Endodermal cell (in vitro differentiated cells): Measurements from ENCODE around the gene RCN1. TPM values are rescaled to one million over a fixed set of nuclear protein-coding genes. Genes with fewer than 3 reads are reported as not detected.

Source experiments
- DNase-seq: peaks from one replicate; pipeline ENCODE4 v3.0.0-alpha.2; 2017
- H3K27ac ChIP-seq: 2 replicates; pipeline ENCODE4 v1.5.1; 2013; ENCODE audit warnings: mild to moderate bottlenecking, low read depth, low read length, moderate library complexity
- H3K27me3 ChIP-seq: 2 replicates; pipeline ENCODE4 v1.6.1; 2013; ENCODE audit warnings: mild to moderate bottlenecking, low read length, moderate library complexity; ENCODE audit not compliant: insufficient read depth, control insufficient read depth, poor library complexity, severe bottlenecking
- H3K36me3 ChIP-seq: 2 replicates; pipeline ENCODE4 v1.7.0; 2013; ENCODE audit warnings: mild to moderate bottlenecking, low read length, moderate library complexity; ENCODE audit not compliant: control insufficient read depth, insufficient read depth
- H3K4me1 ChIP-seq: one replicate; pipeline ENCODE4 v1.7.0; 2013; ENCODE audit warnings: low read length; ENCODE audit not compliant: control insufficient read depth, insufficient read depth
- H3K4me3 ChIP-seq: 2 replicates; pipeline ENCODE4 v1.5.1; 2013; ENCODE audit warnings: mild to moderate bottlenecking, low read length, moderate library complexity
- H3K9ac ChIP-seq: 2 replicates; pipeline ENCODE4 v1.6.1; 2013; ENCODE audit warnings: mild to moderate bottlenecking, low read length, moderate library complexity; ENCODE audit not compliant: poor library complexity, severe bottlenecking; ENCODE audit errors: extremely low read depth
- H3K9me3 ChIP-seq: 2 replicates; pipeline ENCODE4 v1.6.1; 2013; ENCODE audit warnings: mild to moderate bottlenecking, low read length, moderate library complexity; ENCODE audit not compliant: control insufficient read depth
- H3K27ac Mint-ChIP-seq: 2 replicates; pipeline ENCODE4 v1.8.0; 2020; ENCODE audit warnings: mixed read lengths
- H3K27me3 Mint-ChIP-seq: 2 replicates; pipeline ENCODE4 v1.8.0; 2021; ENCODE audit warnings: mild to moderate bottlenecking, mixed read lengths; ENCODE audit not compliant: insufficient read depth
- H3K36me3 Mint-ChIP-seq: 2 replicates; pipeline ENCODE4 v1.8.0; 2020; ENCODE audit warnings: low read depth, mixed read lengths
- H3K4me1 Mint-ChIP-seq: 2 replicates; pipeline ENCODE4 v1.8.0; 2020; ENCODE audit warnings: mixed read lengths
- H3K4me3 Mint-ChIP-seq: 2 replicates; pipeline ENCODE4 v1.8.0; 2020; ENCODE audit warnings: mild to moderate bottlenecking, moderate library complexity, mixed read lengths
- H3K9me3 Mint-ChIP-seq: 2 replicates; pipeline ENCODE4 v1.8.0; 2020; ENCODE audit warnings: mild to moderate bottlenecking, mixed read lengths
- WGBS, 2 experiments: methylation state at CpG; one replicate each; pipeline versions ENCODE4 v1.1.5 to v1.1.7; 2013; ENCODE audit warnings: missing lambda C conversion rate in 2 of 2, mixed read lengths in 1 of 2; ENCODE audit not compliant: insufficient coverage in 1 of 2, insufficient read length in 1 of 2; 5-methylcytosine and 5-hydroxymethylcytosine counted together
- total RNA-seq, 2 donors: library from RNA; stranded (reverse); fragmentation: NEBNext Ultra II Directional in 1 of 2; extraction: Animal tissue kit (Norgen Biotek cat#: 25700) in 1 of 2; gene quantifications; 2 replicates in 1 of 2; 3 replicates in 1 of 2; pipeline ENCODE4 v1.2.1, GENCODE V29; 2021
- TF ChIP-seq, protein P1 (sequence below): fragments of 200-600 bp; sonication (generic); conservative IDR thresholded peaks from 2 replicates; pipeline ENCODE4 v1.5.0; 2021; ENCODE audit warnings: antibody characterized with exemption, mild to moderate bottlenecking

The RCN1 gene
- total RNA-seq, 2 donors from 2014 or later = 99.5 to 136 TPM

DNA sequence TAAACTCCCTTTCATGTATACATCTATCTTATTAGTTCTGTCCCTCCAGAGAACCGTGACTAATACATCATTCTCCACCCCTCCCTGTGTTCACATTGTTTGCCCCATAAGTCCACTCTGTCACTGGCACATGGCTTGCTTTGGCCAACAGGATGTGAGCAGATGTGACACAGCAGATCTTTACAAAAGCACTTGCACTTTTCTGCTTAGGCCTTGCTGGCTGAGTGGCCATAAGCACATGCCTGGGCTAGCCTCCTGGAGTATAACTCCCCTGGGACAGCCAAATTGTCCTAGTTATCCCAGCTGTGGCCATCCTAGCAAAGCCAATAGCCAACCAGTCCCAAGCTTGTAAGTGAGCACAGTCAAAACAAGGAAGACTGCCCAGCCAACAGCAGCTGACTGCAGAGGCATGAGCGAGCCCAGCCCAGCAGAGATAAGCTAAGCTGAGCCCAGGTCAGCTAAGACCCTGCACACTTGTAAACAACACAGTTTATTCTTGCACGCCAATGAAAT is 9.7 kb upstream of the RCN1 start:
- H3K4me3 Mint-ChIP-seq = no peak overlapping the region
- Histone ChIP-seq H3K4me3 (no peak overlapping the region), H3K36me3 (no peaks in the 10 kb centered on the region), H3K27me3 (no peaks in the 10 kb centered on the region), H3K9me3 (no peaks in the 10 kb centered on the region), H3K4me1 (peaks cover 2% of the 10 kb centered on the region), H3K27ac (no peak overlapping the region), H3K9ac (no peak overlapping the region)
- no peak for DNase-seq
- peaks cover 11% of the 10 kb centered on the region for H3K4me1 Mint-ChIP-seq
- peaks cover 6% of the 10 kb centered on the region for H3K27me3 Mint-ChIP-seq
- no peaks in the 10 kb centered on the region for H3K9me3 Mint-ChIP-seq
- TF ChIP-seq, protein P1, sequence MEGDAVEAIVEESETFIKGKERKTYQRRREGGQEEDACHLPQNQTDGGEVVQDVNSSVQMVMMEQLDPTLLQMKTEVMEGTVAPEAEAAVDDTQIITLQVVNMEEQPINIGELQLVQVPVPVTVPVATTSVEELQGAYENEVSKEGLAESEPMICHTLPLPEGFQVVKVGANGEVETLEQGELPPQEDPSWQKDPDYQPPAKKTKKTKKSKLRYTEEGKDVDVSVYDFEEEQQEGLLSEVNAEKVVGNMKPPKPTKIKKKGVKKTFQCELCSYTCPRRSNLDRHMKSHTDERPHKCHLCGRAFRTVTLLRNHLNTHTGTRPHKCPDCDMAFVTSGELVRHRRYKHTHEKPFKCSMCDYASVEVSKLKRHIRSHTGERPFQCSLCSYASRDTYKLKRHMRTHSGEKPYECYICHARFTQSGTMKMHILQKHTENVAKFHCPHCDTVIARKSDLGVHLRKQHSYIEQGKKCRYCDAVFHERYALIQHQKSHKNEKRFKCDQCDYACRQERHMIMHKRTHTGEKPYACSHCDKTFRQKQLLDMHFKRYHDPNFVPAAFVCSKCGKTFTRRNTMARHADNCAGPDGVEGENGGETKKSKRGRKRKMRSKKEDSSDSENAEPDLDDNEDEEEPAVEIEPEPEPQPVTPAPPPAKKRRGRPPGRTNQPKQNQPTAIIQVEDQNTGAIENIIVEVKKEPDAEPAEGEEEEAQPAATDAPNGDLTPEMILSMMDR = no peak
- WGBS, 2 experiments = 95 to 97% methylated on average over 3 of the region's 3 CpGs
- no peaks in the 10 kb centered on the region for H3K36me3 Mint-ChIP-seq
- no peak overlapping the region for H3K27ac Mint-ChIP-seq

DNA sequence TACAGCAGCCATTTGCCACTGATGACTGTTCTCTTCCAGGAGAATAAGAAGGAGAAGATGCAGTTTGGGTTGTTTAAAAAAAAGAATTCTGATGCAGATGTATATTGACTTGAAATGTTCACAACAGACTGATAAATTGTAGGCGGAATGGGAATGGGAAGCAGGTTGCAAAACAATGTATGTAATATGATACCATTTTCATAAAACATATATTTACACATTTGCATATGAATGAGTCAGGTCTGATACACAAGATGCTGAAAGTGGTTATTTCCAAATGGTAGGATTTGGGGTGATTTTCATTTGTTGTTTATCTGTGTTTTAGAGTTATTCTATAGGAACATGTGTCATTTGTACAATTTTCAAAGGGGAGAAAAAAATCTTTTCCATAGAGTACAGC is 9.0 kb upstream of the RCN1 start:
- Histone ChIP-seq H3K4me1 (peaks cover 2% of the 10 kb centered on the region), H3K4me3 (no peak overlapping the region), H3K27ac (no peak overlapping the region), H3K36me3 (no peaks in the 10 kb centered on the region), H3K9ac (no peak overlapping the region), H3K27me3 (no peaks in the 10 kb centered on the region), H3K9me3 (no peaks in the 10 kb centered on the region)
- Mint-ChIP-seq H3K4me1 (peaks cover 11% of the 10 kb centered on the region), H3K4me3 (no peak overlapping the region), H3K27ac (no peak overlapping the region), H3K9me3 (no peaks in the 10 kb centered on the region), H3K27me3 (peaks cover 9% of the 10 kb centered on the region), H3K36me3 (no peaks in the 10 kb centered on the region)
- WGBS, 2 experiments = 100% methylated on average over 1 of the region's 1 CpG; no CpG with 5 or more reads in 1 of the 2 experiments
- DNase-seq = no peak
- TF ChIP-seq, protein P1 = no peak

DNA sequence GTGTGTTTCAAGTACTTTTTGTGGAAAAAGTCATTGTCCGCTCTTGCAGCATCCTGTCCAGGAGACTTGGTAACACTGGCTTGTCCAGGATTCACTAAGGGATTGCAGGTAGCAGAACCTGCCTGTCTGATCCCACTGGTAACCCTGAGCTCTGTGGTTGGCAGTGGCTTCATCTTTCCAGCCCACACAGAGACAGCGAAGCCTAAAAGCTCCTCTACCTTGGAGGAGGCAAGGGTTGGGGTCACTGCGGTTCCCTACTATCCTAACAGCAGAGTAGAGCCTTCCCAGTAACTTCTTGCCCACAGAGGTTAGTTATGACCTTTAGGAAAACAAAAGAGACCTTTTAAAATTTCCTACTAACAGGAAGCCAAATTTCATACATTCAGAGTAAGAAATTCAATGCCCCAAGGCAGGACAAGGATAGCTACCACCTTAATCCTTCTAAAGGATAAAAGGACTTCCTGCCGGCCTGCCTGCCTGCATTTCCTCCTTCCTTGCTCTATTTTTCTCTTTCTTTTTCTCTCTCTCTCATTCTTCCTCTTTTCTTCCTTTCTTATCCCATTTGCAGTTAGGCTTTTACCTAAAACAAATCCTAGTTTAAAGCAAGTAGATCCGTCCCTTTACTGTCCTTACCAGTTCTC is 8.4 kb upstream of the RCN1 start:
- Mint-ChIP-seq H3K36me3 (no peaks in the 10 kb centered on the region), H3K27me3 (peaks cover 8% of the 10 kb centered on the region), H3K4me1 (peaks cover 11% of the 10 kb centered on the region), H3K4me3 (no peak overlapping the region), H3K27ac (no peak overlapping the region), H3K9me3 (no peaks in the 10 kb centered on the region)
- no peak for DNase-seq
- WGBS, 2 experiments = 80 to 83% methylated on average over 3 to 5 of the region's 5 CpGs
- Histone ChIP-seq H3K4me3 (no peak overlapping the region), H3K27me3 (no peaks in the 10 kb centered on the region), H3K36me3 (no peaks in the 10 kb centered on the region), H3K9ac (no peak overlapping the region), H3K4me1 (peaks cover 2% of the 10 kb centered on the region), H3K9me3 (no peaks in the 10 kb centered on the region), H3K27ac (no peak overlapping the region)
- TF ChIP-seq, protein P1 = no peak
